GM21367 (cell line): ENCODE data around the gene TSPAN15.
"Not testable (repeated sequence)": the region's sequence is repeated elsewhere in the genome, so short reads cannot be mapped to it uniquely, and the experiment has no call there.

ENCODE experiments used
- ATAC-seq: cut with Tn5 transposase; IDR thresholded peaks from one replicate; pipeline ENCODE4 v1.9.1; 2021; ENCODE audit not compliant: unreplicated experiment

Gene TSPAN15

GRCh38 chr10:69533658-69534057 is 82.4 kb downstream of the TSPAN15 start:
- no peak for ATAC-seq

- ATAC-seq: not testable (repeated sequence)
These were observed 85.3 kb downstream of the TSPAN15 start for GRCh38 chr10:69536521-69536920.

- ATAC-seq: no peak
These were observed 86.2 kb downstream of the TSPAN15 start for GRCh38 chr10:69537449-69537848.

- no peak for ATAC-seq
These were observed 87.2 kb downstream of the TSPAN15 start for GRCh38 chr10:69538461-69538860.

GRCh38 chr10:69541463-69541862 is 90.2 kb downstream of the TSPAN15 start:
- ATAC-seq: no peak

- ATAC-seq: no peak
These were observed 98.7 kb downstream of the TSPAN15 start for GRCh38 chr10:69549959-69550358.

GRCh38 chr10:69552268-69552667 is 101.0 kb downstream of the TSPAN15 start:
- ATAC-seq: no peak

GRCh38 chr10:69553328-69553727 is 102.1 kb downstream of the TSPAN15 start:
- no peak for ATAC-seq

GRCh38 chr10:69554611-69555010 is 103.3 kb downstream of the TSPAN15 start:
- no peak for ATAC-seq
